ENCODE data around the gene DRG2.

DRG2 gene

GRCh38 chr17:18071751-18072150 is 16.0 kb upstream of the DRG2 start:
- TF ChIP-seq CTCF (conservative IDR thresholded peaks at IDR 0.05; ENCODE audit: low read length) (no peak), EZH2phosphoT487 (IDR thresholded peaks at IDR 0.05; ENCODE audit: borderline replicate concordance) (no peak)
- H3K9ac ChIP-seq (ENCODE audit: low read depth, low read length, poor library complexity, severe bottlenecking): no peak overlapping the region
- no peaks in the 10 kb centered on the region for H3K27me3 ChIP-seq (ENCODE audit: insufficient read depth, low read length, poor library complexity, severe bottlenecking)
- no peaks in the 10 kb centered on the region for H3F3A ChIP-seq (ENCODE audit: low read depth)
- H2AFZ ChIP-seq (ENCODE audit: low read length): no peak overlapping the region
- no peaks in the 10 kb centered on the region for H3K79me2 ChIP-seq (ENCODE audit: insufficient read depth, low read length)
- H3K9me3 ChIP-seq (ENCODE audit: insufficient read depth, low read depth, low read length): no peaks in the 10 kb centered on the region
- H3K36me3 ChIP-seq (ENCODE audit: insufficient read depth, low read length): peaks cover 3% of the 10 kb centered on the region; the same call in 1 of the 2 replicates
- no peaks in the 10 kb centered on the region for H3K9me2 ChIP-seq (replicated peaks; ENCODE audit: low read depth, low read length)
- H4K20me1 ChIP-seq (ENCODE audit: insufficient read depth, low read length, poor library complexity, severe bottlenecking): no peaks in the 10 kb centered on the region
- H3K4me1 ChIP-seq (ENCODE audit: insufficient read depth, low read length, poor library complexity, severe bottlenecking): peaks cover 6% of the 10 kb centered on the region
- H3K4me3 ChIP-seq (ENCODE audit: low read length, poor library complexity, severe bottlenecking): no peak overlapping the region
- peak overlapping the region; percentile 23 for H3K4me2 ChIP-seq (ENCODE audit: low read depth, low read length, poor library complexity, severe bottlenecking)

GRCh38 chr17:18074566-18075272 is 13.0 kb upstream of the DRG2 start:
- Histone ChIP-seq H3K9me2 (replicated peaks; ENCODE audit: low read depth, low read length) (no peaks in the 10 kb centered on the region), H3K79me2 (ENCODE audit: insufficient read depth, low read length) (no peaks in the 10 kb centered on the region), H3K4me3 (ENCODE audit: low read length, poor library complexity, severe bottlenecking) (no peak overlapping the region), H3K4me1 (ENCODE audit: insufficient read depth, low read length, poor library complexity, severe bottlenecking) (peaks cover 6% of the 10 kb centered on the region), H3K9ac (ENCODE audit: low read depth, low read length, poor library complexity, severe bottlenecking) (no peak overlapping the region), H4K20me1 (ENCODE audit: insufficient read depth, low read length, poor library complexity, severe bottlenecking) (no peaks in the 10 kb centered on the region), H3K4me2 (ENCODE audit: low read depth, low read length, poor library complexity, severe bottlenecking) (no peak overlapping the region), H3K36me3 (ENCODE audit: insufficient read depth, low read length) (no peaks in the 10 kb centered on the region), H3K27me3 (ENCODE audit: insufficient read depth, low read length, poor library complexity, severe bottlenecking) (no peaks in the 10 kb centered on the region), H2AFZ (ENCODE audit: low read length) (no peak overlapping the region), H3F3A (ENCODE audit: low read depth) (no peaks in the 10 kb centered on the region), H3K9me3 (ENCODE audit: insufficient read depth, low read depth, low read length) (no peaks in the 10 kb centered on the region)
- TF ChIP-seq EZH2phosphoT487 (IDR thresholded peaks at IDR 0.05; ENCODE audit: borderline replicate concordance): no peak
- no peak for TF ChIP-seq CTCF (conservative IDR thresholded peaks at IDR 0.05; ENCODE audit: low read length)

- TF ChIP-seq EZH2phosphoT487 (IDR thresholded peaks at IDR 0.05; ENCODE audit: borderline replicate concordance): no peak
- no peak for TF ChIP-seq CTCF (conservative IDR thresholded peaks at IDR 0.05; ENCODE audit: low read length)
- H3K9ac ChIP-seq (ENCODE audit: low read depth, low read length, poor library complexity, severe bottlenecking): no peak overlapping the region
- no peak overlapping the region for H2AFZ ChIP-seq (ENCODE audit: low read length)
- H3K4me2 ChIP-seq (ENCODE audit: low read depth, low read length, poor library complexity, severe bottlenecking): no peak overlapping the region
- no peaks in the 10 kb centered on the region for H3F3A ChIP-seq (ENCODE audit: low read depth)
- no peaks in the 10 kb centered on the region for H3K36me3 ChIP-seq (ENCODE audit: insufficient read depth, low read length)
- no peaks in the 10 kb centered on the region for H3K9me2 ChIP-seq (replicated peaks; ENCODE audit: low read depth, low read length)
- H3K9me3 ChIP-seq (ENCODE audit: insufficient read depth, low read depth, low read length): no peaks in the 10 kb centered on the region
- no peaks in the 10 kb centered on the region for H3K4me1 ChIP-seq (ENCODE audit: insufficient read depth, low read length, poor library complexity, severe bottlenecking)
- no peak overlapping the region for H3K4me3 ChIP-seq (ENCODE audit: low read length, poor library complexity, severe bottlenecking)
- H3K79me2 ChIP-seq (ENCODE audit: insufficient read depth, low read length): no peaks in the 10 kb centered on the region
- H3K27me3 ChIP-seq (ENCODE audit: insufficient read depth, low read length, poor library complexity, severe bottlenecking): no peaks in the 10 kb centered on the region
- no peaks in the 10 kb centered on the region for H4K20me1 ChIP-seq (ENCODE audit: insufficient read depth, low read length, poor library complexity, severe bottlenecking)
These were observed 10.8 kb upstream of the DRG2 start for GRCh38 chr17:18076936-18077335.
